SH-SY5Y (cell line): ENCODE measurements around the gene TRIO.

Source experiments
- GATA2 ChIP-seq: IDR thresholded peaks from 2 replicates; pipeline ENCODE4 v1.6.1; 2011; ENCODE audit warnings: mild to moderate bottlenecking, low read depth, low read length
- GATA3 ChIP-seq: IDR thresholded peaks from 2 replicates; pipeline ENCODE4 v1.6.1; 2011; ENCODE audit warnings: low read depth, mild to moderate bottlenecking, low read length, moderate library complexity

The TRIO gene

DNA sequence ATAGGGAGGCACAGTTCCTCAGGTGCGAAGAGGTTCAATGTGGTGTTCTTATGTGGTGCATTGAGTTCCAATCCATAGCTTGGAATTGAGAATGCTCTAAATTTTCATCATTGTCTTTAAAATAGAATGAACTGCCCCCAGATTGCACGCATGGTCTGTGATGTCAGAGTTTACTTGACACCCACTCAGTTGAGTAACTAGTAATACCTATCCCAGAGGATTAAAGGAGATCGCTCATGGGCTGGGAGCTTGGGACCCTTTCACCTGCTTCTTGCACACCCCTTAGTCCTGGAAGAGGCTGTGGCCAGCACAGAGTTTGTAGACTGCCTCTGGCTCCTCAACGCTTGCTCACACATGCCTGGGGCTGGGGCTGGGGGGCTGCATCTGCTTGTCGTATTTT is 343.3 kb downstream of the TRIO start:
- TF ChIP-seq GATA3 (no peak), GATA2 (no peak)

GRCh38 chr5:14486996-14487896 is 344.1 kb downstream of the TRIO start:
- TF ChIP-seq GATA3, result no peak
- TF ChIP-seq GATA2, result no peak

DNA sequence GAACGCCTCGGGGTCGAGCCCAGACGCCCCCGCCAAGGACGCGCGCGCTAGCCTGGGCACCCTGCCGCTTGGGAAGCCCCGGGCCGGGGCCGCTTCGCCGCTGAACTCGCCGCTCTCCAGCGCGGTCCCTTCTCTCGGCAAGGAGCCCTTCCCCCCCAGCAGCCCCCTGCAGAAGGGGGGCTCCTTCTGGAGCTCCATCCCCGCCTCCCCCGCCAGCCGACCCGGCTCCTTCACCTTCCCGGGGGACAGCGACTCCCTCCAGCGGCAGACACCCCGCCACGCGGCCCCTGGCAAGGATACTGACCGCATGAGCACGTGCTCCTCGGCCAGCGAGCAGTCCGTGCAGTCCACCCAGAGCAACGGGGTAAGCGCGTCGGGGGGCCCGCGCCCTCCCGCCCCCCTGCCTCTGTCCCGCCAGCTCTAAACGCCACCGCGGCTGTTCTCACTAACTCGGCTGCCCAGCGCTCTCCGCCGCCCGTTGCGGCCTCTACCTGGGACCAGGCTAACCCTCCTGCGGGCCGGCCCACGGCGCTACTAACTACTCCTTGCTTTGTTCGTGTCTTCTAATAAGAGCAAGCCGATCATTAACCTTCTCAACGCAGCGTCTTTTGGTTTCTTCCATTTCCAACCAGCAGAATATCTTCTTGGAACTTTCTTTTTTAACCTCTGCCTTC is 344.9 kb downstream of the TRIO start:
- no peak for TF ChIP-seq GATA2

DNA sequence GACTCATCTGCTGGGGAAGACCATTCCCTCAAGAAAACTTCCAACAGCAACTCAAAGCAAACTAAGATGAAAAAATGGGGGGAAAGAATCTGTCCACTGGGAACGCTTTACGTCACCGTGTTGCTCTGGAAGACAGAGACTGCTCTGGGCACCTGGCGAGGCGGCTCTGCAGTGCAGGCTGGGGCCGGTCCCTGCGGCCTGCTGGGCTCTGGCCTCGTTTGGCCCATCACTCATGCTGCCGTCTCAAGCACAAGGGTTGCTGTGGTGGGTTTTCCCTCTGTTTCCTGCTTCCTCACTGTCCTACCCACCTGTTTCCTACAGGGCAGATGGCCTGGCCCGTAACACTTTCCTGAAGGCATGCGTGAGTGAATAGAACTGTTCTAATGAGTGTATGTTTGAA is 345.6 kb downstream of the TRIO start:
- no peak for TF ChIP-seq GATA3
- TF ChIP-seq GATA2, result no peak

GRCh38 chr5:14489643-14490042 is 346.5 kb downstream of the TRIO start:
- TF ChIP-seq GATA2, result no peak
- TF ChIP-seq GATA3, result no peak

DNA sequence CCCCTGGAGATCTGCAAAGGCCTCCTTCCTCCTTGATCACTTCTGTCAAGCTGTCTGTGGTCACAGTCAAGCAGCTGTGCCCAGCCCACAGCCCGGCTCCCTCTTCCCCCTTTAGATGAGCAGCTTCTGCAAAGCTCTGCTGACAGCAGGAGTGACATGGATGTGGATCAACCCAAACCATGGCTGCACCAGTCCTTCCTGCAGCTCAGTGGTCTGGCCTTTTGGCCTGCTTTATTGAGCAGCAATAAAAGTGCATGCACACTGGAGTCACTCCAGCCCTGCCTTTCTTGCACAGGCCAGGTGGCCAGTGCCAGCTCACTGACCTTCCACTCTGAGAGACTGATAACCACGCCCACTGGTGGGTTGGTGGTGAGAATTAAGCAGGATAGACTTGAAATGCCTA is 347.2 kb downstream of the TRIO start:
- TF ChIP-seq GATA2 (no peak), GATA3 (no peak)

GRCh38 chr5:14491015-14491915 is 348.1 kb downstream of the TRIO start:
- no peak for TF ChIP-seq GATA3
- no peak for TF ChIP-seq GATA2

DNA sequence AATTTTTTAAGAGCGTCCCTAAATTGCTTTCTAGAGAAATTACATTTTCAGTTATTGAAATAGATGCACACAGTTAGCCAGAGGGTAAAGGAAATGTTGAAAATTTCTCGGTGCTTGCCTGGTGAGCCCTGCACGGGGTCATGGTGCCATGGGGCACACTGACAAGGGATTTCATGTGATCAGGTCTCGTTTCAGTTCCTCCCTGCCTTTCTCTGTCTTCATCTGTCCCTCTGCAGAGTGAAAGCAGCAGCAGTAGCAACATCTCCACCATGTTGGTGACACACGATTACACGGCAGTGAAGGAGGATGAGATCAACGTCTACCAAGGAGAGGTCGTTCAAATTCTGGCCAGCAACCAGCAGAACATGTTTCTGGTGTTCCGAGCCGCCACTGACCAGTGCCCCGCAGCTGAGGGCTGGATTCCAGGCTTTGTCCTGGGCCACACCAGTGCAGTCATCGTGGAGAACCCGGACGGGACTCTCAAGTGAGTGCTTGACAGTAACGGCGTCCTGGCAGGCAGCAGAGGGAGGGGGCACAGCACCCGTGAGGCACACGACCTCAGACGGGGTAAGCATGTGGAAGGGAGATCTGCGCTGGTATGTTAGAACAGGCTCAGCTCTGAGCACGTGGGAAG is 349.3 kb downstream of the TRIO start:
- TF ChIP-seq GATA2 (no peak), GATA3 (no peak)

GRCh38 chr5:14495301-14495700 is 352.2 kb downstream of the TRIO start:
- TF ChIP-seq GATA2 (no peak), GATA3 (no peak)

DNA sequence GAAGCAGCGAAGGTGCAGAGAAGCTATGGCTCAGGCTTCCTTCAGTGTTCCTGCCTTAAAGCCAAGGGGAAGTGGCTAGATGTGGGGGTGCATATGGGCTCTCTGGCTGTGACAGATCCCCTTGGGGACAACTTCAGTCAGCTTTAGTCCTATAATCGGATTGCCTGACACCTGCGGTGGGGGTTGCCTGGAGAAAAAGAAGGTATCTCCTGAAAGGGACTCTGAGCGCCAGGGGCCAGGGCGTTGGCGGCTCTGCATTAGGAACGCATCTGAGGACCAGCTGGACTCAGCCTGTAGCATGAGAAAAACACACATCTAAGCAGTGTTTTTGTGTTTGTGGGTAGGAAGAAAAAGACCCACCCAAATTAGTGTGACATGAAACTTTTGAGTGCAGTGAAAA is 354.2 kb downstream of the TRIO start:
- no peak for TF ChIP-seq GATA2
- TF ChIP-seq GATA3, result no peak

DNA sequence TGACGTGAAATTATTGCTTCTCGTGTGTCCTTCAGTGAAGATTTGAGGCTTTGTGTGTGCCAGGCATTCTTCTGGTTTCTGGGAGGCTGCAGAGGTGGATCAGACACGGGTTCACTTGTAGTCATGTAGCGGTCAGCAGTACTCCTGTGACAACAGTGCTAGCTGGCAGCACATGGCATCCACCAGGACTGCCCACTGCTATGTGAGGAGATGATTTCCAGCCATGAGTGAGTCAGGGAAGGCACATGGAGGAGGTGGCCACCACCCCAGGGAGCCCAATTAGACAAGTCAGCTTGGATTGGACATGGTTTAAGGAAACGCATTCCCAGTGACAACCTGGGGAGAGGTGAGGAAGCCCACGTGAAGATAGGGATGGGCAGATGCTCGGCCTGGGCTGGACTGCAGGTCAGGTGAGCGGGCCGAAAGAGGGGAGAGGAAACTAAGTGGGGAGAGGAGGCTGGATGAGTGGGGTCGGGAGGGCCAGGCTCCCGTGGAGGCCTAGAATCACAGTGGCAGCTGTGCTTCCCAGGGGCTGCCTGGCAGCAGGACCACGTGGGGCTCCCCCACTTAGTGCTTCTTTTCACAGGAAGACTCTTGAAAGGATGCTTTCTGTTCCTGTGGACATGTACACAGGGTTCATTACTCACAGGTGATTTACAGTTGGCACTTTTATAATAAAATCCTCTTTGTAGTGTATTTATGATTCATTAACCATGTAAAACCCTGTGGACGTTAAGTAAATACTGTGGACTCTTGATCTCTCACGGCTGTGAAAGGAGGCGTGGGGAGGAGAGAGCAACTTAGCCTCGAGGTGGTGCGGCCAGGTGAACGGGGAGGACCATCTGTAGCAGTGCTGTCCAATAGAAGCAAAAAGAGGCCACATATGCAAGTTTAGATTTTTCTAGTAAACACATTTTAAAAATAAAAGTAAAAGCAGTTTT is 358.5 kb downstream of the TRIO start:
- no peak for TF ChIP-seq GATA3
- no peak for TF ChIP-seq GATA2

- TF ChIP-seq GATA2 (no peak), GATA3 (no peak)
These were observed 359.1 kb downstream of the TRIO start for GRCh38 chr5:14502294-14502690.

- no peak for TF ChIP-seq GATA2
- TF ChIP-seq GATA3, result no peak
These were observed 360.0 kb downstream of the TRIO start for GRCh38 chr5:14503017-14503680.
